A549 treated with AZD9567 at 1 μM for 4 hours (cell line): ENCODE data around the gene ASIC4. TPM values are rescaled to one million over a fixed set of nuclear protein-coding genes. Genes with fewer than 3 reads are reported as not detected.

Experiments used
- total RNA-seq: library from RNA; stranded (reverse); fragments of 200-300 nt; extraction: Qiagen RNA extraction; gene quantifications from 5 replicates; pipeline ENCODE4 v1.2.3, GENCODE V29; 2022; ENCODE audit not compliant: insufficient read depth

Gene ASIC4
- 0.02 to 0.09 TPM (median 0.06 TPM) in 4 of 5 replicates, not detected in the other for total RNA-seq

GRCh38 chr2:219514196-219514761, at the start of gene ASIC4:
Gene ASIC4 (plus strand): TSS chr2:219514482. CDS start chr2:219514725, 243 bp downstream.

GRCh38 chr2:219498280-219499057, 15.8 kb upstream of the ASIC4 start, which contains the start of gene GMPPA:
Gene GMPPA (plus strand): TSS chr2:219498891. CDS start chr2:219499976, 1,085 bp downstream.

GRCh38 chr2:219543596-219544358, 29.5 kb downstream of the ASIC4 start, which contains the start of the genes CHPF and TMEM198:
Gene CHPF (minus strand): TSS chr2:219543809. CDS start chr2:219543538, 271 bp downstream.
Gene TMEM198 (plus strand): TSS chr2:219544028. CDS start chr2:219544728, 700 bp downstream.

GRCh38 chr2:219571311-219572236, 57.3 kb downstream of the ASIC4 start, which contains the start of gene OBSL1:
Gene OBSL1 (minus strand): TSS chr2:219571539. CDS start chr2:219571232, 307 bp downstream.

GRCh38 chr2:219572237-219573001, 58.1 kb downstream of the ASIC4 start, which contains the start of gene INHA:
Gene INHA (plus strand): TSS chr2:219572310. CDS start chr2:219572375, 65 bp downstream.

Other genes starting within 250 kb of the ASIC4 start
- 26.0 to 41.0 TPM (median 35.4 TPM) in 5 replicates for gene DNAJB2, start 235.1 kb upstream of the ASIC4 start, total RNA-seq
- gene PTPRN, start 205.1 kb upstream of the ASIC4 start, total RNA-seq = 0.92 to 1.8 TPM (median 1.1 TPM) in 4 of 5 replicates, not detected in the other
- gene RESP18, start 181.7 kb upstream of the ASIC4 start, total RNA-seq = not detected in 5 replicates
- 62.7 to 99.5 TPM (median 71.7 TPM) in 5 replicates for gene DNPEP, start 126.6 kb upstream of the ASIC4 start, total RNA-seq
- gene DES, start 96.1 kb upstream of the ASIC4 start, total RNA-seq = 0.03 to 0.27 TPM (median 0.15 TPM) in 3 of 5 replicates, not detected in the others
- 4.7 to 7.8 TPM (median 6.5 TPM) in 5 replicates for gene SPEG, start 79.6 kb upstream of the ASIC4 start, total RNA-seq
- gene GMPPA, start 15.6 kb upstream of the ASIC4 start, total RNA-seq = 35.4 to 38.9 TPM (median 36.8 TPM) in 5 replicates
- 15.1 to 34.7 TPM (median 33.5 TPM) in 5 replicates for gene CHPF, start 29.3 kb downstream of the ASIC4 start, total RNA-seq
- 0.89 to 1.1 TPM (median 0.99 TPM) in 5 replicates for gene TMEM198, start 29.5 kb downstream of the ASIC4 start, total RNA-seq
- 20.4 to 24.8 TPM (median 21.2 TPM) in 5 replicates for gene OBSL1, start 57.1 kb downstream of the ASIC4 start, total RNA-seq
- gene INHA, start 57.8 kb downstream of the ASIC4 start, total RNA-seq = 0.37 to 0.62 TPM (median 0.54 TPM) in 4 of 5 replicates, not detected in the other
- gene STK11IP, start 83.4 kb downstream of the ASIC4 start, total RNA-seq = 14.7 to 18.3 TPM (median 16.9 TPM) in 5 replicates
- gene SLC4A3, start 113.1 kb downstream of the ASIC4 start, total RNA-seq = 1.7 to 3.6 TPM (median 3.0 TPM) in 5 replicates